Inflammatory macrophage (primary cell): ENCODE results near the gene RNF114.
"Not testable (repeated sequence)": the region's sequence is repeated elsewhere in the genome, so short reads cannot be mapped to it uniquely, and the experiment has no call there.

Experiments
- DNase-seq, 2 donors: peaks; one replicate each; pipeline ENCODE4 v3.0.0-alpha.2; 2020 to 2022
- total RNA-seq, 18 experiments: gene quantifications; one replicate each; lab custom pipeline; 2026; ENCODE audit warnings: mixed read lengths in 6 of 18, inconsistent platforms in 2 of 18; lab: John Stamatoyannopoulos, UW

RNF114 gene
- 51.9 to 95.4 (median 74.3) reads per million in 18 experiments for total RNA-seq

- DNase-seq = peak; percentile 92 to 95
Observed at GRCh38 chr20:49936153-49937026, at the start of gene RNF114. TSS of gene RNF114 (plus strand) at chr20:49936397. CDS start at chr20:49936413, 16 bp downstream.

- no peak for DNase-seq
Observed at GRCh38 chr20:49886571-49887213, 49.5 kb upstream of the RNF114 start.

DNA sequence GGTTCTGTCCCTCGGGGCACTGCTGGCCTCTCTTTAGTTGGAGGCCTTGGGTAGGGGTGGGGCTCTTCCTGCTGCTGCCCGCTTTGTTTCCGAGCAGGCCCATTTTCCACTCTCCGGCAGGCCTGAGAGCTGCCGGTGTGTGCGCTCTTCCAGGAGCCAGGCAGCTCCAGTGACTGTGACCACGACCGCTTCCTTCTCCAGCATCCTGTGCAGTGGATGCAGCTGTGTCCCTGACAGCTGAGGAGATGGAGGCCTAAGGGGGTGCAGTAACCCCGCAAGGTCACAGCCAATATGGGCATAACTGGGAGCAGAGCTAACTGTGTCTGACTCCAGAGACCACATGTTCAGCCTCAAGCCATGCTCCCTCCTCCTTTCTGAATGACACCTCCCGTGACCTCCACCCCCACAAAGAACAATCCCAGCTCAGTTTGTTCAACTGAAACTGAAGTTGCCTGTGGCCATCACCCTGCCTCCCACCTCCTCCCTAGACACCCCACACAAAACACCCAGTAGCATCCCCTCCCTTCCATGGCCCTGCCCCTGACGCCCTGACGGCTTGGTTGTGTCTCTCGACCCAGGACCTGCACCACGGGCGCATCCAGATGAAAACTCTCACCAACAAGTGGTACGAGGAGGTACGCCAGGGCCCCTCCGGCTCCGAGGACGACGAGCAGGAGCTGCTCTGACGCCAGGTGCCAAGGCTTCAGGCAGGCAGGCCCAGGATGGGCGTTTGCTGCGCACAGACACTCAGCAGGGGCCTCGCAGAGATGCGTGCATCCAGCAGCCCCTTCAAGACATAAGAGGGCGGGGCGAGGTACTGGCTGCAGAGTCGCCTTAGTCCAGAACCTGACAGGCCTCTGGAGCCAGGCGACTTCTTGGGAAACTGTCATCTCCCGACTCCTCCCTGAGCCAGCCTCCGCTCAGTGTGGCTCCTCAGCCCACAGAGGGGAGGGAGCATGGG lies 48.7 kb upstream of the RNF114 start:
- DNase-seq = peak in 1 of 2 donors; percentile 47

DNA sequence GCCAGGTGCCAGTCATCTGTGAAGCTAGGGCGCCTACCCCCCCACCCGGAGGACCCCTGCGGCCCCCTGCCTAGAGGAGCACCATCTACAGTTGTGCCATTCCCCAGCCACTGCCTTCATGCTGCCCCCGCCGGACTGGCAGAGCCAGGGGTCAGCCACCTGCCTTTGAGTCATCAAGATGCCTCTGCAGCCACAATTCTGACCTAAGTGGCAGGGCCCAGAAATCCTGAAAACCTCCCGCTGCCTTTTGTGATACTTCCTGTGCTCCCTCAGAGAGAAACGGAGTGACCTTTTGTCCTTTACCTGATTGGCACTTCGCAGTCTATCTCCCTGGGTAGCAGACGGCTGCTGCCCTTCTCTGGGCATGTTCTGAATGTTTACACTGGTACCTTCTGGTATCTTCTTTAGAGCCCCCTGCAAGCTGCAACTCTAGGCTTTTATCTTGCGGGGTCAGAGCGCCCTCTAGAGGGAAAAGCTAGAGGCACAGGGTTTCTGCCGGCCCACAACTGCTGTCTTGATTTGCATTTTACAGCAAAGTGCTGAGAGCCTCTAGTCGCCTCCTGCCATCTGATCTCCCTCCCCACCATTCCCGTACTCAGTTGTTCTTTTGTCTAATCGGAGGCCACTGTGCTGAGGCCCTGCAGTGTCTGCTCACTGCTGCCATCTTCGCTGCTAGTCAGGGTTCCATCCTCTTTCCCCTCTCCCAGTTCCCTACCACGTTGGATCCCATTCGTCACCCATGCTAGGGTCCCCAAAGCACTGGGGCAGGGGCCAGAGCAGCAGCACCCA lies 47.8 kb upstream of the RNF114 start:
- peak; percentile 48 to 56 for DNase-seq

- DNase-seq = peak; percentile 27 to 52
Observed at GRCh38 chr20:49889001-49889934, 46.9 kb upstream of the RNF114 start.

DNA sequence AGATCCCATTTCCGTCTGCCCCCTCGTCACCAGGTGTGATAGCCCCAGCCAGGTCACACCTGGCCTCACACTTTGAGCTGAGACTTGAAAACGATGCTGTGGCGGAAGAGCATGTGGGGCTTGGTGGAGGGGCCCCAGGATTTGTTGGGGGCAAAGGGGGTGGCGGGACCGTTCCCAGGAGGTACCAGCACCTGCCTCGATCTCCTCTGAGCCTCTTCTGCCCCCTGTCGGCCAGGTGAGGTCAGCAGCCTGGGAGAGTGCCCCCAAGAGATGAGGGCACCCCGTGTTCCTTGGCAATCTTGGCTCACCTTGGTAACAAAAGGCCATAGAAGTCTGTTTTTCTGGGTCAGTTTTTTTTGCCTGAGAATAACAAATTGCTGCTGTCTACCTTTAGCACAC lies 46.3 kb upstream of the RNF114 start:
- DNase-seq = no peak

- DNase-seq = peak in 1 of 2 donors; percentile 37
Observed at GRCh38 chr20:49890471-49891361, 45.5 kb upstream of the RNF114 start.

DNA sequence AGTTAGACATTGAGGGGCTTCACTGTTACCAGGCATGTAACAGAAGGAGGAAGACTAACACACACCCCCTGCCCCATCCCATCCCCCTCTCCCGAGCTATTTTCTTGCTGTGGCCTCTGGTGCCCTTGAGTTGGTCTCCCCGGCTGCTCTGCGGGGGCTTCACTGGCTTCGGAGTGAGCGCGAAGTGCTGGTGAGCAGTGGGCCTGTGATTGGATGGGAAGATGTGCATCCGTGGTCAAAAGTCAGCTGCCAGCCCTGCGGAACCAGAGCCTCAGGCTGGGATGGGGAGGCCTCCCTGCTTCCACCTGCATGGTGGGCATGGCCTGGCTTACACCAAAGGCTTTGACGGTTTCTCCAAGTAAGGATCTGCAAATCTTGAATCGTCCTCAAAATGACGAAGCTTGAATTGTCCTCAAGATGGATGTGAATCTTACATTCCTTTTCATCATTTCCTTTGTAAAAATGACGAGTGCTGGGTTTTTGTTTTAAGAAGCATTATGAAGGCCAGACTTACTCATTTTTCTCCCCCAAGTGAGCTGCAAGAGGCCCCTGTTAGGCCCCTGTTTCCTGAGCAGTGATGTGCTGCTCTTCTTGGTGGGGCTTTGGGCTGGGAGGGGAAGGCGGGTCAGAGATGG lies 44.6 kb upstream of the RNF114 start:
- no peak for DNase-seq

DNA sequence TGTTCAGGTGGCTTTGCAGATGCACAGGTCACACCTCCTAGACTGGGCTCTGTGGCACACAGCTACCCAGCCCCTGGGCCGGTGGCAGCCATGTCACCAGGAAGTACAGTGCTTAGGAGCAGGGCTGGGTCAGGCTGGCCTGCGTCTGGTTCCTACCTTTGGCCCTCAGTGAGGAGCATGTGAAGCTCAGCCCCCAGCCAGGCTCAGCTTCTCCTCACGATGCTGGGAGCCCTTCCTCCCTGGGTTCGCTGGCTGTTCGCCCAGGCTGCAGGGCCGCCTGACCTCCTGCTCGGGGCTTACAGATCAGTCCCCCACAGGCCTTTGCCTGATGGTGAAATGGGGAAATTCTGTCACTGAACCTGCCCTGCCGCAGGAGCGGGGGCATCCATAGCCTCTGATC lies 43.9 kb upstream of the RNF114 start:
- no peak for DNase-seq

DNA sequence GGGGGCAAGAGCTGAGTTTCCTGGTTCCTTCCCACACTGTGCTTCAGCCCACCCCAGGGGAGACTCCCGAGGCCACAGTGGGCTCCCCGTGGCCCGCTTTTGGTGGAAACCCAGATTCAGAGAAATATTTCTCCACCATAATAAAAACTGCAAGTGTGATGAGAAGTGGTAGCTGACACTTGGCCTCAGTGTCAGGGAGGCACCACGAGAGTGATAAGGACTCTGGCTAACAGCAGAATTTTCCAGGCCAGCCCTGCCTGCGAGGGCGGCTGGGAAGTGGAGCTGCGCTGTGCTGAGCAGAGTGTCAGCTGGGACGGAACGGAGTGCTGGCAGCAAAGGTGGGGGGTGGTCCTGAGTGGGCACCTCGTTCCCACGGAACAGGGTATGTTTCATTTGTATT lies 43.4 kb upstream of the RNF114 start:
- no peak for DNase-seq

GRCh38 chr20:49893242-49894072 lies 42.7 kb upstream of the RNF114 start:
- peak; percentile 68 to 78 for DNase-seq

DNA sequence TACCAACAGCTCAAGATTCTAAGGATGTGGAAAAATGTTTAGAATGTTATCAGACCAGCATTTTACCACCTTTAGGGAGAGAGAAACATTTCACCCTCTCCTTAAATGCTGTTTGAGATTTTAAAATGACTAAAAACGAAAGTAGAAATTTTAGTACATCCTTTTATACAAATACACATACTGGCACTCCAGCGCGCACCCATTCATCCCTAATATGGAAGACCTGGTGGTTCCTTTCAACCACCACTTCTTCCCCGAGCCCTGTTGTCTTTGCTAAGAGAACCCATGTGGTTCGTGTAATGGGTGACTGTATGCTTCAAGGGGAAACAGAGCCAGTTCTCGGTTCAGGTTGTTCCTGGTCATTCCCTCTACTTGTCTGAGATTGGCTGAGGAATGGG lies 42.1 kb upstream of the RNF114 start:
- DNase-seq = peak; percentile 15 to 18

GRCh38 chr20:49895474-49896093 lies 40.6 kb upstream of the RNF114 start:
- DNase-seq = not testable (repeated sequence)

DNA sequence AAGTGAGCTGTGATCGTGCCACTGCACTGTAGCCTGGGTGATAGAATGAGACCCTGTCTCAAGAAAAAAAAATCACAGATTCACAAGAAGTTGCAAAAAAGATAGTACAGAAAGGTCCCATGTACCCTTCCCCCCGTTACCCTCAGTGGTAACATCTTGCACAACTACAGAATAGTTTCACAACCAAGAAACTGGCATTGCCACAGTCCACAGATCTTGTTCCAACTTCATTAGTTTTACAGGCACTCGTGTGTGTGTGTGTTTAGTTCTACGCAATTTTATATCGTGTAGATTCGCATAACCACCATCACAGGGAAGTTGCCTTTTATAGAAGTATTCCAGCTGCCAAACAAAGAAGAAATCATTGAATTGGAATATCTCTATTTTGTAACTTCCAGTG lies 40.0 kb upstream of the RNF114 start:
- DNase-seq = peak; percentile 61 to 85

GRCh38 chr20:49899541-49900383 lies 36.4 kb upstream of the RNF114 start:
- no peak for DNase-seq

GRCh38 chr20:49901588-49901987 lies 34.6 kb upstream of the RNF114 start:
- no peak for DNase-seq
